DND-41 (cell line): Measurements from ENCODE around the gene TTLL3.

ENCODE experiments used
- ATAC-seq: fragments of 200-7000 bp; cut with Tn5 transposase; 3 replicates; pipeline ENCODE4 v1.9.1; 2021; ENCODE audit warnings: low read depth; ENCODE audit not compliant: insufficient read depth
- DNase-seq: peaks from one replicate; pipeline ENCODE4 v3.0.0-alpha.2; 2020
- H2AFZ ChIP-seq: 2 replicates; pipeline ENCODE4 v1.6.0; 2012; ENCODE audit warnings: low read depth, low read length
- H3K27ac ChIP-seq: 2 replicates; pipeline ENCODE4 v1.5.1; 2012; ENCODE audit warnings: low read length, inconsistent platforms
- H3K27me3 ChIP-seq: fragments of 200-600 bp; sonication (generic); 2 replicates; pipeline ENCODE4 v1.6.0; 2012; ENCODE audit warnings: low read length, mild to moderate bottlenecking, inconsistent platforms; ENCODE audit not compliant: insufficient read depth, poor library complexity
- H3K36me3 ChIP-seq: 2 replicates; pipeline ENCODE4 v1.5.1; 2012; ENCODE audit warnings: low read length, inconsistent platforms; ENCODE audit not compliant: insufficient read depth
- H3K4me1 ChIP-seq: 2 replicates; pipeline ENCODE4 v1.5.1; 2012; ENCODE audit warnings: mild to moderate bottlenecking, low read length; ENCODE audit not compliant: insufficient read depth
- H3K4me2 ChIP-seq: 2 replicates; pipeline ENCODE4 v1.6.0; 2012; ENCODE audit warnings: mild to moderate bottlenecking, moderate library complexity, low read length, inconsistent platforms; ENCODE audit not compliant: insufficient read depth
- H3K4me3 ChIP-seq, 2 experiments: fragments of 200-600 bp in 1 of 2; shearing (Covaris generic) in 1 of 2; 2 replicates each; pipeline ENCODE4 v1.5.1; 2012 to 2016; ENCODE audit warnings: inconsistent platforms in 2 of 2, low read length in 2 of 2, mild to moderate bottlenecking in 2 of 2, low read depth in 1 of 2, moderate library complexity in 1 of 2
- H3K79me2 ChIP-seq: 2 replicates; pipeline ENCODE4 v1.6.0; 2012; ENCODE audit warnings: low read length, inconsistent platforms; ENCODE audit not compliant: insufficient read depth
- H3K9ac ChIP-seq: 2 replicates; pipeline ENCODE4 v1.6.0; 2012; ENCODE audit warnings: low read depth, mild to moderate bottlenecking, inconsistent platforms, low read length, moderate library complexity
- H3K9me3 ChIP-seq: 2 replicates; pipeline ENCODE4 v1.5.1; 2012; ENCODE audit warnings: low read length, moderate library complexity, mild to moderate bottlenecking, inconsistent platforms; ENCODE audit not compliant: insufficient read depth, severe bottlenecking
- H4K20me1 ChIP-seq: 2 replicates; pipeline ENCODE4 v1.6.0; 2012; ENCODE audit warnings: low read length; ENCODE audit not compliant: insufficient read depth
- EZH2 ChIP-seq: IDR thresholded peaks from 3 replicates; pipeline ENCODE4 v1.6.1; 2012; ENCODE audit warnings: borderline replicate concordance, low read depth, mild to moderate bottlenecking, moderate library complexity, low read length, inconsistent platforms; ENCODE audit not compliant: severe bottlenecking
- TF ChIP-seq, protein P1 (sequence below): IDR thresholded peaks from 2 replicates; pipeline ENCODE4 v1.5.1; 2012; ENCODE audit warnings: borderline replicate concordance, low read length, moderate library complexity, mild to moderate bottlenecking; ENCODE audit not compliant: poor library complexity, severe bottlenecking; ENCODE audit errors: extremely low read depth

The TTLL3 gene

DNA sequence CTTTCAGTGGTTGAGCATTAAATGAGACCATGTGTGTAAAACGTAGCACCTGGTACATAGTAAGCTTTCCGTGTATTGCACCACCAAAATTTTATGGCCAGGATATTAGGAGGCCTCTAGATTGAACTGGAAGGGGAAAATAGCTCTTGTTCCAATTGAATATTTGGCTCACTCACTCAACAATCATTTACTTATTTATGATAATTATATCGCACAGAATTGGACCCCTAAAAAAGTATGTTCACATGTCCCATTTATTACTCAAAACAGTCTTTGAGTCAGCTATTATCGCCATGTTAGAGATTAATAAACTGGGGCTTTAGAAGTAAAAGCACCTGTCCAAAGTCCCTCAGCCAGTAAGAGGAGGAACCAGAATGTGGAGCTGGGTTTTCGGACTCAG lies 5.1 kb upstream of the TTLL3 start:
- H3K27ac ChIP-seq = no peak overlapping the region
- H3K36me3 ChIP-seq = peaks cover 88% of the 10 kb centered on the region
- TF ChIP-seq, protein P1, sequence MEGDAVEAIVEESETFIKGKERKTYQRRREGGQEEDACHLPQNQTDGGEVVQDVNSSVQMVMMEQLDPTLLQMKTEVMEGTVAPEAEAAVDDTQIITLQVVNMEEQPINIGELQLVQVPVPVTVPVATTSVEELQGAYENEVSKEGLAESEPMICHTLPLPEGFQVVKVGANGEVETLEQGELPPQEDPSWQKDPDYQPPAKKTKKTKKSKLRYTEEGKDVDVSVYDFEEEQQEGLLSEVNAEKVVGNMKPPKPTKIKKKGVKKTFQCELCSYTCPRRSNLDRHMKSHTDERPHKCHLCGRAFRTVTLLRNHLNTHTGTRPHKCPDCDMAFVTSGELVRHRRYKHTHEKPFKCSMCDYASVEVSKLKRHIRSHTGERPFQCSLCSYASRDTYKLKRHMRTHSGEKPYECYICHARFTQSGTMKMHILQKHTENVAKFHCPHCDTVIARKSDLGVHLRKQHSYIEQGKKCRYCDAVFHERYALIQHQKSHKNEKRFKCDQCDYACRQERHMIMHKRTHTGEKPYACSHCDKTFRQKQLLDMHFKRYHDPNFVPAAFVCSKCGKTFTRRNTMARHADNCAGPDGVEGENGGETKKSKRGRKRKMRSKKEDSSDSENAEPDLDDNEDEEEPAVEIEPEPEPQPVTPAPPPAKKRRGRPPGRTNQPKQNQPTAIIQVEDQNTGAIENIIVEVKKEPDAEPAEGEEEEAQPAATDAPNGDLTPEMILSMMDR = no peak
- no peak for TF ChIP-seq EZH2
- no peak for DNase-seq
- H3K79me2 ChIP-seq = no peaks in the 10 kb centered on the region
- no peak overlapping the region for H3K9ac ChIP-seq
- peaks cover 10% of the 10 kb centered on the region for H4K20me1 ChIP-seq
- no peak overlapping the region for H3K4me3 ChIP-seq
- ATAC-seq = no peak
- H2AFZ ChIP-seq = no peak overlapping the region
- H3K27me3 ChIP-seq = no peaks in the 10 kb centered on the region
- H3K4me2 ChIP-seq = no peak overlapping the region
- no peaks in the 10 kb centered on the region for H3K9me3 ChIP-seq
- no peaks in the 10 kb centered on the region for H3K4me1 ChIP-seq

DNA sequence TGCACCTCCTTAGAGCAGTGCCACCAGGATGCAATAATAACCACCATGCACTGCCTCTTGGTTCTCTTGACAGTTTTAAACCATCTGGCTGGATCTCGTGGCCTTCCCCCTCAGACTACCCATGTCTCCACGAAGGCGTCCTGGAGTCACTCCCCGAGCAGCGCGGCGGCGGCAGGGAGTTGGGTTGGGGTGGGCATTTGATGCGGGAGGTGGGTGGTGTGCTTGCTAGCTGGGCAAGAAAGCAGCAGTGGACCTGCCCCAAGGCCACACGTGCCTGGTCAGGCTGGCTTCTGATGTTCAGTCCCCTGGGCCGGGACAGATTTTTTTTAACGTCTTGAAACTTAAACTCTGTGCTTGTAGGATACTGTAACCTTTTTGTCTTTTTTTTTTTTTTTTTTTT lies 3.9 kb upstream of the TTLL3 start:
- H3K36me3 ChIP-seq = peaks cover 86% of the 10 kb centered on the region
- no peak overlapping the region for H3K4me3 ChIP-seq
- H4K20me1 ChIP-seq = peaks cover 8% of the 10 kb centered on the region
- H3K27ac ChIP-seq = no peak overlapping the region
- no peaks in the 10 kb centered on the region for H3K79me2 ChIP-seq
- no peak overlapping the region for H3K9ac ChIP-seq
- H3K27me3 ChIP-seq = no peaks in the 10 kb centered on the region
- no peak overlapping the region for H3K4me2 ChIP-seq
- H3K4me1 ChIP-seq = no peaks in the 10 kb centered on the region
- no peak overlapping the region for H2AFZ ChIP-seq
- no peak for TF ChIP-seq EZH2
- TF ChIP-seq, protein P1 = no peak
- DNase-seq (no peak), ATAC-seq (no peak)
- no peaks in the 10 kb centered on the region for H3K9me3 ChIP-seq

DNA sequence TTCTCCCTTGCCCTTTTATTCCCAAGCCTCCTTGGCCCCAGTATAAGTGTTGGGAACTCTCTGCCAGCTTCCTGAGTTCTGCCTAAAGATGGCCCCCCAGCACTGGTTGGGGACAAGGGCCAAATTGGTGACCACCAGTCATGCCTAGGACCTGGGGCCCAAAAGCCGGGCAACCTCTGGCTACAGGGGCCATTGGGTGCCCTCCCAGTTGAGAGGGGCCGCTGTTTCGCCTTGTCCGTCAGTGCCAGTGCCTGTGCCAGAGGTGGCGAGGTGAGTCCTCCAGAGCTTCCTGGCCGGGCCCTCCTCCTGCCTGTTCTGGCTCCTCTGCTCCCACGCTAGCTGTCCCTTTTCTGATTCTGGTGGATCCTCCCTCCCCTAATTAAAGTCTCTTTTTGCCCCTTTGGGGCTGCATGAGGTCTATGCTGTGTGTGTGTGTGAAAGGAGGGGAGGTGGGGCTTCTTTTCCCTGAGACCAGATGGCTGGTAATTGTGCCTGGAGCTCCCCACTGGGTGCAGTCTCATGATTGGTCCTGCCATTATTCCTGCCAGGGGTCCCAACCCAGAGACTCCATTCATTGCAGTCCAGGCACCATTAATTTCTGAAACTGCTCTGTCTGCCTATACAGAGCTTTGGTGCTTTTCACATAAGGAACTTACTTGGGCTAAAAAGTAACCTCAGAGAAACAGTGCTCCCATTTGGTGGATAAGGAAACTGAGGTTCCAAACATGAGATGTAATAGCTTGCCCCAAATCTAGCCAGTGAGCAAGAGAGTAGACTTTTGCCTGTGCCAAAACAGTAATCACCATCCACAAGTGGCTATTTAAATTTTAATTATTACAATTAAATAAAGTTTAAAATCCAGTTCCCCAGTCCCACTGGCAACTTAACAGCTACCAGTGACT lies 3.1 kb upstream of the TTLL3 start:
- peaks cover 87% of the 10 kb centered on the region for H3K36me3 ChIP-seq
- H3K9ac ChIP-seq = no peak overlapping the region
- ATAC-seq = no peak
- TF ChIP-seq EZH2 = no peak
- TF ChIP-seq, protein P1 = no peak
- no peaks in the 10 kb centered on the region for H3K4me1 ChIP-seq
- H4K20me1 ChIP-seq = peaks cover 8% of the 10 kb centered on the region
- DNase-seq = no peak
- H2AFZ ChIP-seq = no peak overlapping the region
- no peak overlapping the region for H3K4me3 ChIP-seq
- no peaks in the 10 kb centered on the region for H3K79me2 ChIP-seq
- no peak overlapping the region for H3K4me2 ChIP-seq
- no peak overlapping the region for H3K27ac ChIP-seq
- H3K9me3 ChIP-seq = no peaks in the 10 kb centered on the region
- H3K27me3 ChIP-seq = no peaks in the 10 kb centered on the region
